Measurements from ENCODE around the gene GALM. TPM values are rescaled to one million over a fixed set of nuclear protein-coding genes. Genes with fewer than 3 reads are reported as not detected.
"Not testable (repeated sequence)": the region's sequence is repeated elsewhere in the genome, so short reads cannot be mapped to it uniquely, and the experiment has no call there.

GALM gene
- total and polyA plus RNA-seq, 9 donors = 9.8 to 38.7 (median 12.3) TPM

- H3K36me3 ChIP-seq = no peaks in the 10 kb centered on the region
- H3K4me3 ChIP-seq = no peak overlapping the region
- intact Hi-C loops (cut with DNase I) = no loop called here
- DNase-seq = no peak
- H3K27ac ChIP-seq = no peak overlapping the region
- H3K4me1 ChIP-seq (ENCODE audit: insufficient read depth) = no peaks in the 10 kb centered on the region
- H3K27me3 ChIP-seq = no peaks in the 10 kb centered on the region
- TF ChIP-seq POLR2A (IDR thresholded peaks at IDR 0.05) = no peak
- TF ChIP-seq EP300 (IDR thresholded peaks at IDR 0.05) = no peak
- no peak for TF ChIP-seq CTCF (IDR thresholded peaks at IDR 0.05)
- WGBS, 3 donors = 84 to 90% (median 85%) methylated on average over 4 of the region's 4 CpGs
- no peaks in the 10 kb centered on the region for H3K9me3 ChIP-seq
Measured at GRCh38 chr2:38635139-38635538, 30.8 kb upstream of the GALM start.

- no peaks in the 10 kb centered on the region for H3K36me3 ChIP-seq
- no peaks in the 10 kb centered on the region for H3K4me1 ChIP-seq (ENCODE audit: insufficient read depth)
- DNase-seq = no peak
- intact Hi-C loops (cut with DNase I) = no loop called here
- H3K27ac ChIP-seq = no peak overlapping the region
- H3K9me3 ChIP-seq = no peaks in the 10 kb centered on the region
- WGBS, 3 donors = 74 to 82% (median 79%) methylated on average over 4 of the region's 4 CpGs
- no peaks in the 10 kb centered on the region for H3K27me3 ChIP-seq
- no peak overlapping the region for H3K4me3 ChIP-seq
- TF ChIP-seq EP300 (IDR thresholded peaks at IDR 0.05) (no peak), POLR2A (IDR thresholded peaks at IDR 0.05) (no peak), CTCF (IDR thresholded peaks at IDR 0.05) (no peak)
Measured at GRCh38 chr2:38636069-38636468, 29.8 kb upstream of the GALM start.

- H3K36me3 ChIP-seq; H3K27me3 ChIP-seq; DNase-seq; H3K9me3 ChIP-seq; H3K27ac ChIP-seq; intact Hi-C loops (cut with DNase I); H3K4me3 ChIP-seq; H3K4me1 ChIP-seq (ENCODE audit: insufficient read depth): not testable (repeated sequence)
- WGBS, 3 donors = 81 to 84% (median 83%) methylated on average over 14 of the region's 14 CpGs
Measured at GRCh38 chr2:38642373-38643017, 23.4 kb upstream of the GALM start.

GRCh38 chr2:38643021-38643671, 22.8 kb upstream of the GALM start:
- Histone ChIP-seq H3K27ac (no peak overlapping the region), H3K4me1 (ENCODE audit: insufficient read depth) (no peaks in the 10 kb centered on the region), H3K4me3 (no peak overlapping the region), H3K9me3 (no peaks in the 10 kb centered on the region), H3K27me3 (no peaks in the 10 kb centered on the region), H3K36me3 (no peaks in the 10 kb centered on the region)
- WGBS, 3 donors = 96 to 97% (median 97%) methylated on average over 36 to 45 of the region's 45 CpGs
- intact Hi-C loops (cut with DNase I) = no loop called here
- no peak for TF ChIP-seq POLR2A (IDR thresholded peaks at IDR 0.05)
- TF ChIP-seq EP300 (IDR thresholded peaks at IDR 0.05) = no peak
- no peak for TF ChIP-seq CTCF (IDR thresholded peaks at IDR 0.05)
- no peak for DNase-seq

- H3K9me3 ChIP-seq; H3K27ac ChIP-seq; H3K27me3 ChIP-seq; H3K4me3 ChIP-seq; H3K4me1 ChIP-seq (ENCODE audit: insufficient read depth); DNase-seq; H3K36me3 ChIP-seq; intact Hi-C loops (cut with DNase I): not testable (repeated sequence)
- 89 to 90% (median 89%) methylated on average over 16 of the region's 16 CpGs for WGBS, 3 donors
Measured at GRCh38 chr2:38643683-38644511, 22.0 kb upstream of the GALM start.
